ENCODE data around the gene DAB2IP.
"Not testable (repeated sequence)": the region's sequence is repeated elsewhere in the genome, so short reads cannot be mapped to it uniquely, and the experiment has no call there.

DAB2IP gene

GRCh38 chr9:121651295-121652020 is at the start of gene DAB2IP:
TSS of gene DAB2IP (plus strand) at chr9:121651634. CDS start at chr9:121651776, 142 bp downstream.
- DNase-seq, result peak in 1 of 2 donors; percentile 9

GRCh38 chr9:121603028-121603427 is 48.4 kb upstream of the DAB2IP start:
- no peak for DNase-seq

- no peak for DNase-seq
These were observed 47.2 kb upstream of the DAB2IP start for GRCh38 chr9:121604242-121604641.

GRCh38 chr9:121604654-121605053 is 46.8 kb upstream of the DAB2IP start:
- DNase-seq, result no peak

GRCh38 chr9:121607434-121608167 is 43.8 kb upstream of the DAB2IP start:
- no peak for DNase-seq

GRCh38 chr9:121608168-121608853 is 43.1 kb upstream of the DAB2IP start:
- DNase-seq, result no peak

- no peak for DNase-seq
These were observed 41.4 kb upstream of the DAB2IP start for GRCh38 chr9:121609822-121610637.

- DNase-seq, result no peak
These were observed 40.8 kb upstream of the DAB2IP start for GRCh38 chr9:121610638-121610953.

GRCh38 chr9:121612511-121612998 is 38.9 kb upstream of the DAB2IP start:
- no peak for DNase-seq

GRCh38 chr9:121613009-121613752 is 38.3 kb upstream of the DAB2IP start:
- no peak for DNase-seq

- DNase-seq, result no peak
These were observed 35.2 kb upstream of the DAB2IP start for GRCh38 chr9:121616123-121616755.

GRCh38 chr9:121618504-121618903 is 32.9 kb upstream of the DAB2IP start:
- no peak for DNase-seq

- DNase-seq, result not testable (repeated sequence)
These were observed 32.5 kb upstream of the DAB2IP start for GRCh38 chr9:121618910-121619309.

- DNase-seq, result no peak
These were observed 31.7 kb upstream of the DAB2IP start for GRCh38 chr9:121619545-121620324.

- DNase-seq, result no peak
These were observed 31.1 kb upstream of the DAB2IP start for GRCh38 chr9:121620325-121620673.

GRCh38 chr9:121620777-121621449 is 30.5 kb upstream of the DAB2IP start:
- DNase-seq, result no peak

- no peak for DNase-seq
These were observed 28.8 kb upstream of the DAB2IP start for GRCh38 chr9:121622387-121623203.

- DNase-seq, result not testable (repeated sequence)
These were observed 28.0 kb upstream of the DAB2IP start for GRCh38 chr9:121623430-121623829.

GRCh38 chr9:121625590-121625989 is 25.8 kb upstream of the DAB2IP start:
- no peak for DNase-seq
